A549 treated with ZK216348 at 1 μM for 4 hours (cell line): Measurements from ENCODE around the gene ITGBL1. TPM values are rescaled to one million over a fixed set of nuclear protein-coding genes. Genes with fewer than 3 reads are reported as not detected.

ENCODE experiments used
- total RNA-seq: library from RNA; stranded (reverse); fragments of 200-300 nt; extraction: Qiagen RNA extraction; gene quantifications from 5 replicates; pipeline ENCODE4 v1.2.3, GENCODE V29; 2022; ENCODE audit warnings: low read depth

The ITGBL1 gene
- total RNA-seq = 1.2 to 2.0 TPM (median 1.6 TPM) in 5 replicates

DNA sequence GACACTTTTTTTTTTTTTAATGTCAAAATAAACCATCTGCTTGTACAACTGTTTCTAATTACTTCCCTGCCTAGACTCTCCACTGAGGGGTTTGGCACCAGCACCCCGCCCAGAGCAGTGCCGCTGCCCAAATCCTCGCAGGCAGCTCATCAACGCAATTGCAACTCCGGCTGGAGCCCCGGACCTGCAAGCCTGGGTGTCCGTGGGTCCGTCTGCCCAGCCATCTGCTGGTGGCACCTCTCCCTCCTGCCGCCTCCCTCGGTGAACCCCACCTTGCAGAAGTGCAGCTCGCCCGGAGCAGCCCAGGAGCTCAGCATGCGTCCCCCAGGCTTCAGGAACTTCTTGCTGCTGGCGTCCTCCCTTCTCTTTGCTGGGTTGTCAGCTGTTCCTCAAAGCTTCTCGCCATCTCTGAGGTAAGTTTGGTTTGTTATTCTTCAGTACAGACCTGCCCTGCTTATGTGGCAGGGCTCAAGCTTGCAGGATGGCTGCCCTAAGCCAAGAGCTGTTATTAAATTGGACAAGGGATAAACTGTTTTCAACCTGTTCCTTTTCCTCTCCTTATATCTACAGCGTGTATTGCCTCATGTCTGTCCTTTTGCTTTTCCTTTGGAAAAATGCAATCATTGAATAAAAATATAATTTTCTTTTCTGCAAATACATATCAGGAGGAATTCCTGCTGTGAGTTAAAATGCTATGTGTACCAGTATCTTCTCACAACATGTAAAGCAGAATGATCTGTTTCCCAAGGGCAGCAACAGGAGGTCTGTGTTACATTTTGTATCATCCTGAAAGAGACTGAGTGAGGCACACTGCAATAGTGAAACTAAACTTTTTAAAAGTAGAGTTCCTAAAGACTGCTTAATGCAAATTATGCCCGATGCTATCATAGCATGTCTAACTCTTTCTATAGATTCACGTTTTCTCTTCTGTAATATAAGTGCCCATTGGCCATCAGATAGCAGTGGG lies at the start of gene ITGBL1:
TSS of gene ITGBL1 (plus strand) at position 157 of the 967 bp plus-strand sequence. CDS start at position 316, 159 bp downstream.

DNA sequence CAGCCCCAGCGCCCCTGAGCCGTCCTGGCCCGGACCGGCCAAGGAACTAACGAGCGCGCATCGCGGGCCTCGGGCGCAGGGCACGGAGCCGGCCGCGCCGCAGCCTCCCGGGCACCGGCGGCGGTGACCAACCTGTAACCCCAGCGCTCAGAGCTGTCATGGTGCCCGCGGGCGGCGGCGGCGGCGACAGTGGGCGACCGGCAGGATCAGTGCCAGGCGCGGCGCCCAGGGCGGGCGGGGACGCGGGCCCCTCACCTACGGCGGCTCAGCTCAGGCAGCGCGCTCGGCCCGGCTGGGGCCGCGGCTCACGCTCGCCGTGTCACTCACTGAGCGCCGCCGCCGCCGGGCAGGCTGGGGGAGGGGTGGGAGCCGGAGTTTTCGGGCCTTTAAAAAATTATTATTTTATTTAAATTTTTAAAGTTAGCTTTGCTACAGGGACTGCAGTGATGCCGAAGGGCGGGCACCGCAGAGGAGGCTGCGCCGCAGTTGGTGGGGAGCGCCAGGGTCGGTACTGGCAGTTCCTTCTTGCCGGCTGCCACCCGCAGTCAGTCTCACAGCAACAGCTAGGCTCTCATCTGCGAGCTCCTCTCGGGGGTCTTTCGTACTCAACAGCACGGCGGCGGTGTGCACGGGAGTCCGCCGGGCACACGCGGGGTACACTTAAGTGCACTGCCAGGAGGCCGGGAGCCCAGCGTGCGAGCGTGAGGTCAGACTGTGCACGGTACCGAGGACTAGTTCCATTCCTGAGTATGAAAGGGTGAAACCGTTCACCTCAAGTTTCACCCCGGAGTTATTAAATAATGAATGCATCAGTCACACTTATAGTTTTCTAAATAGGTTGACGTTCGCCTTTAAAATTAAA lies 36.1 kb upstream of the ITGBL1 start, which contains the start of gene NALCN:
TSS of gene NALCN (minus strand) at position 328 of the 862 bp plus-strand sequence. CDS start 17,382 bp downstream, outside the sequence.

Other genes starting within 250 kb of the ITGBL1 start
- gene NALCN, start 36.2 kb upstream of the ITGBL1 start, total RNA-seq = 2.3 to 4.4 TPM (median 4.2 TPM) in 5 replicates